Keratinocyte (primary cell): ENCODE data around the gene MAFF. TPM values are rescaled to one million over a fixed set of nuclear protein-coding genes. Genes with fewer than 3 reads are reported as not detected.

Experiments used
- DNase-seq: peaks from one replicate; pipeline ENCODE4 v3.0.0-alpha.2; 2011; ENCODE audit warnings: low read depth, missing footprints, low spot score
- FAIRE-seq: peaks from 2 replicates; lab custom pipeline; 2011; peaks lifted over from hg19 to GRCh38; lab: Jason Lieb, UNC
- H2AFZ ChIP-seq: 2 replicates; pipeline ENCODE4 v1.6.0; 2012; ENCODE audit warnings: low read length, control low read depth, inconsistent platforms; ENCODE audit not compliant: control insufficient read depth
- H3K27ac ChIP-seq: 2 replicates; pipeline ENCODE4 v1.5.1; 2011; ENCODE audit warnings: low read length; ENCODE audit not compliant: control insufficient read depth, insufficient read depth
- H3K27me3 ChIP-seq: 3 replicates; pipeline ENCODE4 v1.6.0; 2011; ENCODE audit warnings: low read length; ENCODE audit not compliant: control insufficient read depth, insufficient read depth; ENCODE audit errors: extremely low read depth
- H3K36me3 ChIP-seq, 2 experiments: 2 replicates in 1 of 2; 3 replicates in 1 of 2; pipeline ENCODE4 v1.5.1; 2011; ENCODE audit warnings: low read length in 2 of 2, mild to moderate bottlenecking in 1 of 2; ENCODE audit not compliant: control insufficient read depth in 2 of 2, insufficient read depth in 2 of 2; ENCODE audit errors: extremely low read depth in 1 of 2
- H3K4me1 ChIP-seq: 3 replicates; pipeline ENCODE4 v1.5.1; 2011; ENCODE audit warnings: low read length; ENCODE audit not compliant: control insufficient read depth, insufficient read depth; ENCODE audit errors: extremely low read depth
- H3K4me2 ChIP-seq: 3 replicates; pipeline ENCODE4 v1.6.0; 2011; ENCODE audit warnings: low read depth, low read length; ENCODE audit not compliant: control insufficient read depth, insufficient read depth; ENCODE audit errors: extremely low read depth
- H3K4me3 ChIP-seq, 3 experiments: fragments of 200-600 bp in 1 of 3; sonication (generic) in 1 of 3; 2 replicates in 2 of 3; 3 replicates in 1 of 3; pipeline ENCODE4 v1.5.1; 2011 to 2016; ENCODE audit warnings: low read length in 3 of 3, mild to moderate bottlenecking in 3 of 3, control low read depth in 2 of 3, inconsistent platforms in 1 of 3, low read depth in 1 of 3, mixed read lengths in 1 of 3, mixed run types in 1 of 3, moderate library complexity in 1 of 3; ENCODE audit not compliant: control insufficient read depth in 2 of 3, insufficient read depth in 2 of 3; ENCODE audit errors: extremely low read depth in 1 of 3
- H3K79me2 ChIP-seq: 2 replicates; pipeline ENCODE4 v1.6.0; 2012; ENCODE audit warnings: low read length; ENCODE audit not compliant: control insufficient read depth, insufficient read depth
- H3K9ac ChIP-seq: 3 replicates; pipeline ENCODE4 v1.6.0; 2011; ENCODE audit warnings: low read length; ENCODE audit not compliant: control insufficient read depth, insufficient read depth; ENCODE audit errors: extremely low read depth
- H3K9me1 ChIP-seq: 3 replicates; pipeline ENCODE4 v1.6.0; 2011; ENCODE audit warnings: low read length; ENCODE audit not compliant: control insufficient read depth, insufficient read depth; ENCODE audit errors: extremely low read depth
- H3K9me3 ChIP-seq: 2 replicates; pipeline ENCODE4 v1.5.1; 2012; ENCODE audit warnings: low read depth, low read length; ENCODE audit not compliant: control insufficient read depth
- H4K20me1 ChIP-seq: 3 replicates; pipeline ENCODE4 v1.6.0; 2011; ENCODE audit warnings: low read length; ENCODE audit not compliant: control insufficient read depth, insufficient read depth; ENCODE audit errors: extremely low read depth
- EZH2 ChIP-seq: IDR thresholded peaks from one replicate; pipeline ENCODE4 v1.6.1; 2012; ENCODE audit warnings: inconsistent platforms, mild to moderate bottlenecking, low read length, moderate library complexity
- dilution Hi-C: fragments of 300-500 bp; cut with MboI; formaldehyde crosslinking; loops from one replicate; pipeline ENCODE4 v1.7.0; 2020; ENCODE audit warnings: low sequenced_read_pairs; ENCODE audit not compliant: extremely low pct_ligation_motif_present
- polyA plus RNA-seq, 5 experiments: library from polyadenylated mRNA; depleted of rRNA in 3 of 5; stranded (reverse) in 3 of 5; stranded (forward) in 1 of 5; unstranded in 1 of 5; fragments of >200 nt; gene quantifications; 1 replicate in 1 of 5; 2 replicates in 3 of 5; 3 replicates in 1 of 5; pipeline versions ENCODE4 v1.2.1 to v1.2.3, GENCODE V29; 2011 to 2012; ENCODE audit warnings: missing spikeins in 2 of 5, low read depth in 1 of 5, low replicate concordance in 1 of 5
- TF ChIP-seq, protein P1 (sequence below), 3 experiments: IDR thresholded peaks in 1 of 3; conservative IDR thresholded peaks in 1 of 3; optimal IDR thresholded peaks in 1 of 3; 2 replicates in 2 of 3; 3 replicates in 1 of 3; pipeline versions ENCODE3 to v1.5.1; 2011; ENCODE audit warnings: low read length in 3 of 3, mild to moderate bottlenecking in 3 of 3, moderate library complexity in 2 of 3, control low read depth in 1 of 3, inconsistent platforms in 1 of 3; ENCODE audit not compliant: insufficient read depth in 2 of 3; ENCODE audit errors: extremely low read depth in 1 of 3

The MAFF gene
- polyA plus RNA-seq, 1 donor (not counting 4 experiments of a cell fraction or from before 2014, with no cell fraction given): 10.5 TPM

DNA sequence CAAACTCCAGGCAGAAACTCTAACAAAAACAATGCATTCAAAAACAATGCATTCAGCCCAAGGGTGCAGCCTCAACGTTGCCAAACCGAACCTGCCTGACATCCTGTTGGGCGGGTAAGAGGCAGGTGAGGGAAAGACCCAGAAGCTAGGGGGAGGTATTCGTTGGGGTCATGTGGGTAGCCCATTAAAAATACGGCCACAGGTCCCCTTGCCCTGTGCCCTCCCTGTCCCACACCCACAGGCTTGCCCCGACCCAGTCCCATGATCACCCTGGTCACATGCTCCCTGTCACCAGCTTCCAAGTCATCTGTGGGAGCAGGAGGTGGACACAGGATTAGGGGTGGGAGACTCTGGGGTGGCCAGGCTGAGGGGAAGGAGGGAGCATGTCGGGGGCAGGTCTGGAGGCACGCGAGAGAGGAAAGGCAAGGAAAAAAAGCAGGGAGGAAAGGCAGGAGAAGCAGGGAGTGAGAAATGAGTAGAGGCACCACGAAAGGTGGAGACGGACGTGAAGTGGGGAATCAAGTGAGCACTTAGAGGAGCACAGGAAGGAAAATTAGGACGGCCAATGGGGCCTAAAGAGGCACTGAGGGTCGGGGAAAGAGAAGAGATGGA lies 20.8 kb upstream of the MAFF start:
- H3K36me3 ChIP-seq: no peaks in the 10 kb centered on the region
- H3K79me2 ChIP-seq: no peaks in the 10 kb centered on the region
- H2AFZ ChIP-seq: peak overlapping the region; percentile 86
- H3K27me3 ChIP-seq: no peaks in the 10 kb centered on the region
- no peaks in the 10 kb centered on the region for H4K20me1 ChIP-seq
- peak overlapping the region; percentile 49 to 96 (median 69) for H3K4me3 ChIP-seq
- peak overlapping the region; percentile 100 for H3K27ac ChIP-seq
- H3K4me2 ChIP-seq: peak overlapping the region; percentile 100
- H3K9me3 ChIP-seq: no peaks in the 10 kb centered on the region
- peak overlapping the region; percentile 99 for H3K9ac ChIP-seq
- dilution Hi-C loops: no loop called here
- peaks cover 47% of the 10 kb centered on the region for H3K4me1 ChIP-seq
- TF ChIP-seq EZH2: no peak
- TF ChIP-seq, protein P1, sequence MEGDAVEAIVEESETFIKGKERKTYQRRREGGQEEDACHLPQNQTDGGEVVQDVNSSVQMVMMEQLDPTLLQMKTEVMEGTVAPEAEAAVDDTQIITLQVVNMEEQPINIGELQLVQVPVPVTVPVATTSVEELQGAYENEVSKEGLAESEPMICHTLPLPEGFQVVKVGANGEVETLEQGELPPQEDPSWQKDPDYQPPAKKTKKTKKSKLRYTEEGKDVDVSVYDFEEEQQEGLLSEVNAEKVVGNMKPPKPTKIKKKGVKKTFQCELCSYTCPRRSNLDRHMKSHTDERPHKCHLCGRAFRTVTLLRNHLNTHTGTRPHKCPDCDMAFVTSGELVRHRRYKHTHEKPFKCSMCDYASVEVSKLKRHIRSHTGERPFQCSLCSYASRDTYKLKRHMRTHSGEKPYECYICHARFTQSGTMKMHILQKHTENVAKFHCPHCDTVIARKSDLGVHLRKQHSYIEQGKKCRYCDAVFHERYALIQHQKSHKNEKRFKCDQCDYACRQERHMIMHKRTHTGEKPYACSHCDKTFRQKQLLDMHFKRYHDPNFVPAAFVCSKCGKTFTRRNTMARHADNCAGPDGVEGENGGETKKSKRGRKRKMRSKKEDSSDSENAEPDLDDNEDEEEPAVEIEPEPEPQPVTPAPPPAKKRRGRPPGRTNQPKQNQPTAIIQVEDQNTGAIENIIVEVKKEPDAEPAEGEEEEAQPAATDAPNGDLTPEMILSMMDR (optimal IDR thresholded peaks at IDR 0.05 in 1 of 3, IDR thresholded peaks at IDR 0.05 in 1 of 3, conservative IDR thresholded peaks at IDR 0.05 in 1 of 3; ENCODE audit: extremely low read depth in 1 of 3, insufficient read depth in 2 of 3, low read length in 3 of 3): peak in 2 of 3 experiments; percentile 3 to 8
- FAIRE-seq (peak; percentile 17), DNase-seq (no peak)
- no peaks in the 10 kb centered on the region for H3K9me1 ChIP-seq

DNA sequence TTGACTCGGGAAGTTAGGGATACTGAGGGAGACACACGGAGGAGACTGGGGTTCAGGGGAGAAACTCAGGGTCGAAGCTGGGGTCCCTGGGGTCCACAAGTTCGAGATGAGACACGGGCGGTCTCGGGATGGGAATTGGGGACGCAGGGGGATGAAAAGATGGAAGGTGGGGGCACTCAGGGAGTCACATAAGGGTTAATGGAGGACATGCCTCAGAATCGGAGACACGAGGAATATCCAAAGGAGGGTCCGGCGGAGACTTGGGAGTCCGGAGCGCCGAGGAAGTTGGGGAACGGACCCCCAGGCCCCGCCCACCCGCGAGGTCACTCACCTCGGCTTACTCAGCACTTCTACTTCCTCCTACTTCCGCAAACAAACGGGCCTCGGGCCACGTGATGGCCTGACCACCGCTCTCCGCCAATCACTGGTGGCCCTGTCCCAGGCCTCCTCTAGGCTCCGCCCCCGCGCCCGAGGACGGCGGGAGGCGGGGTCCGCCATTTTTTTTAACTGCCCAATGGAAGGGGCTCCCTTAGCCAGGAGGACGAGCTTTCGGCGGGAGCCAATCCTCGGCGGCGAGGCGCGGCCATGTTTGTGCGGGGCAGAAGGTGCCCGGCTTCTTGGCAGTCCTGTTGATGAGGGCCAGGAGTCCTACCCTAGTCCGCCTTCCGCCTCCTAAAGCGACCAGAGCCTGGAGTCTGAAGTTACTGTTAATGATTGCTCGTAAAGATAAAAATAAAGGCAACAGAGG lies 20.2 kb upstream of the MAFF start, which contains the start of gene PLA2G6:
Gene PLA2G6, minus strand, starts transcription at position 378 of the 748 bp plus-strand sequence. CDS start 12,404 bp downstream, outside the sequence.
- no peak for FAIRE-seq

More for the DNA sequence above, 20.2 kb upstream of the MAFF start, which contains the start of gene PLA2G6:
- peak within 1 kb of the TSS; percentile 100 for H3K4me2 ChIP-seq
- H3K27ac ChIP-seq: peak within 1 kb of the TSS; percentile 100
- DNase-seq: peak; percentile 90
- H3K9me3 ChIP-seq: no peaks in the 10 kb centered on the region
- H3K79me2 ChIP-seq: no peaks in the 10 kb centered on the region
- dilution Hi-C loops: no loop called here
- peak within 1 kb of the TSS; percentile 99 for H3K9ac ChIP-seq
- peaks cover 47% of the 10 kb centered on the region for H3K4me1 ChIP-seq
- H2AFZ ChIP-seq: peak within 1 kb of the TSS; percentile 86
- H3K27me3 ChIP-seq: no peaks in the 10 kb centered on the region
- no peaks in the 10 kb centered on the region for H3K36me3 ChIP-seq
- TF ChIP-seq, protein P1 (optimal IDR thresholded peaks at IDR 0.05 in 1 of 3, IDR thresholded peaks at IDR 0.05 in 1 of 3, conservative IDR thresholded peaks at IDR 0.05 in 1 of 3; ENCODE audit: extremely low read depth in 1 of 3, insufficient read depth in 2 of 3, low read length in 3 of 3): no peak
- no peak for TF ChIP-seq EZH2
- no peaks in the 10 kb centered on the region for H4K20me1 ChIP-seq
- peak within 1 kb of the TSS; percentile 49 to 96 (median 69) for H3K4me3 ChIP-seq
- no peaks in the 10 kb centered on the region for H3K9me1 ChIP-seq
